Coronary artery (tissue), 2 donors: Measurements from ENCODE around the gene ELL.

Experiments
- DNase-seq: peaks from one replicate; pipeline ENCODE4 v3.0.0-alpha.2; 2017; ENCODE audit warnings: low spot score
- H3K27ac ChIP-seq, 2 donors: fragments of 200-600 bp; sonication (generic); one replicate each; pipeline ENCODE4 v1.5.1; 2016 to 2019
- H3K4me3 ChIP-seq: fragments of 200-600 bp; sonication (generic); 2 replicates; pipeline ENCODE4 v1.5.1; 2016; ENCODE audit warnings: mild to moderate bottlenecking, moderate library complexity
- CTCF ChIP-seq: fragments of 200-600 bp; sonication (generic); IDR thresholded peaks from one replicate; pipeline ENCODE4 v1.5.1; 2019; ENCODE audit warnings: antibody characterized with exemption

Gene ELL

GRCh38 chr19:18464646-18465045, 57.2 kb downstream of the ELL start:
- TF ChIP-seq CTCF, result no peak
- H3K4me3 ChIP-seq, result peak overlapping the region; percentile 2
- DNase-seq, result peak; percentile 89
- H3K27ac ChIP-seq, result peak overlapping the region; percentile 88 to 89

DNA sequence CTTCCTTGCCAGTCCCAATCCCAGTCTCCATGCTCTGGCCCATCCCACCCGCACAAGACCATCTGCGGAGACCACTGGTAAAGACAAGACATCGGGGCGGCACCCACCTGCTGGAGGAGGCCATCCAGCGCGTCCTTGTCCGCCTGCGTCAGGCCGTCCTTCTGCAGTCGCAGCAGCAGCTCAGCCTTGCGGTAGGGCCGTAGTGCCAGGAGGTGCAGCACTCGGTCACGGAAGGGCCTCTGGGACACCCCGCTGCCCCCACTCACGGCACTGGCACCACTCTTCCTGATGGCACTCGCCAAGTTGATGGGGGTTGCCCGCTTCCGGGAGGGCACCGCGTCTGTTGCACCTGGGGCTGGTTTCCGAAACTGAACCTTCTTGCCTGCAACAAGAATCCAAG, 60.4 kb downstream of the ELL start:
- H3K27ac ChIP-seq, result peak overlapping the region; percentile 68 to 98
- DNase-seq, result no peak
- TF ChIP-seq CTCF, result no peak
- no peak overlapping the region for H3K4me3 ChIP-seq

GRCh38 chr19:18460900-18461299, 61.0 kb downstream of the ELL start:
- no peak overlapping the region for H3K4me3 ChIP-seq
- no peak for DNase-seq
- no peak for TF ChIP-seq CTCF
- H3K27ac ChIP-seq, result peak overlapping the region; percentile 68 to 98

DNA sequence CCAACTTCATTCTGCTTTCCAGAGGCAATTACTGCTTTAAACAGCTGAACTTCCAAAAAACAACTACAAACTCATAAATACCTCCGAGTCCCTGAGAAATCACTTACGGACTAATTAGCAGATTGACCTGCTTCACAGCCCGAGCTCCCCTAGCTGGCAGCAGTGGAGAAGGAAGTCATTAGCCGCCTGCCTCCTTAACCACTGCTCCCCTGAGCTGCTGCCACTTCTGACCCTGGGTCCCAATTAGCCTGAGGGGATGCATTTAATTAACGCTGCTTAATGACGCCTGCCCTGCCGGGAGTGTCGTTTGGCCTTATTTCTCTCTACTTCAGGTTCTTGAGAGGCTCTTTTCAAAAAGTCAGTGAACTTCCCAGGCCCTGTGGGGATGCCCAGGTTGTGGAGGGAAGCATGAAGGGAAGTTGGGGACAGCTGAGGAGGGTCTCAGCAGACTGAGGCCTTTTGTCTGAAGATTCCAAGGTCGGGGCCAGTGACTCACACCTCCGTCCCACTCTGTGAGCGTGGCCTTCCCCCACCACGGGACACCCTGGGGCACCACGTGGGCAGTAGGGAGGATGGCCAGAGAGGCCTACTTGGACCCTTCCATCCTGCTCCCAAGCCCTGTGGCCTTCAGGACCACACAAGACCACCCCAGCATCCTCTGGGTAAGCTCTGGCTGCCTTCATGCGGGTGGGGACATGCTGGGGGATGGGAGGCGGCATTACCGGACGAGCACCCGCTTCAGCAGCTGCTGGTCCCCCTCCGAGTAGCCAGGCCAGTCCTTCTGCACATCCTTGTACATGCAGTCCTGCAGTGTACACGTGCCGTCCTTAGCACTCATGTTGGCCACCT, 64.2 kb downstream of the ELL start:
- no peak for TF ChIP-seq CTCF
- no peak overlapping the region for H3K4me3 ChIP-seq
- H3K27ac ChIP-seq, result peak overlapping the region; percentile 1 to 83
- no peak for DNase-seq

DNA sequence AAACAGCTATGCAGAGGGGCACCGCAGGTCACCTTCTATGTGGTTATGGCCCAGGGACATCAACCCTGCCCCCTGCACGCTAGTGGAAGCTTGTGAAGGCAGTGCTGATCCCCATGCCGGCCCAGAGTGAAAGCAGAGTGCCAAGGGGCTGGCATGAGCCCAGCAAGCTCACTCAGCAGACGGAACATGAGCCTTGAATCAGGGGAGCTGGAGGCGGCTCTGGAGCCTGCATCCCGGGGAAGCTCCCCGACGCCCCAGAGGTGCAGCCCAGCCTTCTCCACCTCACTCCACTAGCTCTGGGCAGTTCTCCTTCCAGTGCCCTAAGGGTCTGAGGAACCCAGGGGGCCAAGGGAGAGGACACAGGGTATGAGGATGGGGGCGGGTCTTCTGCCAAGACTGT, 64.9 kb downstream of the ELL start:
- no peak for DNase-seq
- Histone ChIP-seq H3K4me3 (no peak overlapping the region), H3K27ac (peak overlapping the region; percentile 26 to 83)
- TF ChIP-seq CTCF, result no peak

- TF ChIP-seq CTCF, result no peak
- H3K27ac ChIP-seq, result peak overlapping the region; percentile 26 to 70
- DNase-seq, result no peak
- no peak overlapping the region for H3K4me3 ChIP-seq
These were observed 65.6 kb downstream of the ELL start for GRCh38 chr19:18456279-18456678.
